Measurements from ENCODE around the gene ATN1.

Gene ATN1

GRCh38 chr12:6909421-6910145, 18.2 kb upstream of the ATN1 start:
- no peak for DNase-seq

DNA sequence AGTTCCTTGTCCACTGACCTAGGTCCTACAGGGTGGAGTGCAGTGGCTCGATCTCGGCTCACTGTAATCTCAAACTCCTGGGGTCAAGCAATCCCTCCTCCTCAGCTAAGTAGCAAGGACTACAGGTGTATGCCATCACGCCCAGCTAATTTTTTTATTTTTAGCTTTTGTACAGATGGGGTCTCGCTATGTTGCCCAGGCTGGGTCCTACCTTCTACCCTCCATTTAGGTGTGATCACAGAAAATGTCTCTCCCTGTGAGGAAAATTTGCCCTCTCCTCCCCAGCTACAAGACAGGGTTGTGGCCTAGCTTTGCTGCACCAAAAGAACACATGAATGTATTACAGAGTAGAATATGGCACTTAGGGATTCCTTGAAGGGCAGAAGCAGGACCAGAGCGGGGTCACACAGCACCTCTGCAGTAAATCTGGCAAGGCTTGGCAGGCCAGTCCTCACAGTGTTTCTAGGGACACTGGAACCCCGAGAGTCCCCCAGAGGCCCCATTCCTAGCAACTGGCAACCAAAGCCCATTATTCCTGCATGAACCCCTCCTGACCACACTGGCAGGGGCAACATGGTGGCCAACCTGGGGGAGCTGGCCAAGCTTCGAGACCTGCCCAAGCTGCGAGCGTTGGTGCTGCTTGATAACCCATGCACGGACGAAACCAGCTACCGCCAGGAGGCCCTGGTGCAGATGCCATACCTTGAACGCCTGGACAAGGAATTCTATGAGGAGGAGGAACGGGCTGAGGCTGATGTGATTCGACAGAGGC, 15.4 kb upstream of the ATN1 start:
- H2AFZ ChIP-seq (ENCODE audit: low read depth, low read length), result no peak overlapping the region
- TF ChIP-seq, protein P1, sequence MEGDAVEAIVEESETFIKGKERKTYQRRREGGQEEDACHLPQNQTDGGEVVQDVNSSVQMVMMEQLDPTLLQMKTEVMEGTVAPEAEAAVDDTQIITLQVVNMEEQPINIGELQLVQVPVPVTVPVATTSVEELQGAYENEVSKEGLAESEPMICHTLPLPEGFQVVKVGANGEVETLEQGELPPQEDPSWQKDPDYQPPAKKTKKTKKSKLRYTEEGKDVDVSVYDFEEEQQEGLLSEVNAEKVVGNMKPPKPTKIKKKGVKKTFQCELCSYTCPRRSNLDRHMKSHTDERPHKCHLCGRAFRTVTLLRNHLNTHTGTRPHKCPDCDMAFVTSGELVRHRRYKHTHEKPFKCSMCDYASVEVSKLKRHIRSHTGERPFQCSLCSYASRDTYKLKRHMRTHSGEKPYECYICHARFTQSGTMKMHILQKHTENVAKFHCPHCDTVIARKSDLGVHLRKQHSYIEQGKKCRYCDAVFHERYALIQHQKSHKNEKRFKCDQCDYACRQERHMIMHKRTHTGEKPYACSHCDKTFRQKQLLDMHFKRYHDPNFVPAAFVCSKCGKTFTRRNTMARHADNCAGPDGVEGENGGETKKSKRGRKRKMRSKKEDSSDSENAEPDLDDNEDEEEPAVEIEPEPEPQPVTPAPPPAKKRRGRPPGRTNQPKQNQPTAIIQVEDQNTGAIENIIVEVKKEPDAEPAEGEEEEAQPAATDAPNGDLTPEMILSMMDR (IDR thresholded peaks at IDR 0.05; ENCODE audit: borderline replicate concordance, extremely low read depth, low read length, poor library complexity, severe bottlenecking), result no peak
- TF ChIP-seq EZH2 (IDR thresholded peaks at IDR 0.05; ENCODE audit: borderline replicate concordance, low read depth, low read length, severe bottlenecking), result no peak
- peaks cover 18% of the 10 kb centered on the region for H3K36me3 ChIP-seq (ENCODE audit: insufficient read depth, low read length)
- no peak overlapping the region for H3K4me3 ChIP-seq (ENCODE audit: low read depth in 1 of 2, low read length in 2 of 2)
- peaks cover 33% of the 10 kb centered on the region for H3K79me2 ChIP-seq (ENCODE audit: insufficient read depth, low read length)
- DNase-seq (no peak), ATAC-seq (ENCODE audit: insufficient read depth, low read depth) (no peak)
- H3K27me3 ChIP-seq (ENCODE audit: insufficient read depth, low read length, poor library complexity), result no peaks in the 10 kb centered on the region
- H3K9me3 ChIP-seq (ENCODE audit: insufficient read depth, low read length, severe bottlenecking), result no peaks in the 10 kb centered on the region
- H3K4me1 ChIP-seq (ENCODE audit: insufficient read depth, low read length), result peaks cover 38% of the 10 kb centered on the region
- H3K4me2 ChIP-seq (ENCODE audit: insufficient read depth, low read length), result no peak overlapping the region
- no peak overlapping the region for H3K27ac ChIP-seq (ENCODE audit: low read length)
- peaks cover 10% of the 10 kb centered on the region for H4K20me1 ChIP-seq (ENCODE audit: insufficient read depth, low read length)
- no peak overlapping the region for H3K9ac ChIP-seq (ENCODE audit: low read depth, low read length)

More at GRCh38 chr12:6909421-6910145, 18.2 kb upstream of the ATN1 start:
- Histone ChIP-seq H3K36me3 (ENCODE audit: insufficient read depth, low read length) (peaks cover 10% of the 10 kb centered on the region), H3K9me3 (ENCODE audit: insufficient read depth, low read length, severe bottlenecking) (no peaks in the 10 kb centered on the region), H3K4me2 (ENCODE audit: insufficient read depth, low read length) (no peak overlapping the region), H3K4me3 (ENCODE audit: low read depth in 1 of 2, low read length in 2 of 2) (no peak overlapping the region), H3K27me3 (ENCODE audit: insufficient read depth, low read length, poor library complexity) (no peaks in the 10 kb centered on the region), H4K20me1 (ENCODE audit: insufficient read depth, low read length) (no peaks in the 10 kb centered on the region), H3K79me2 (ENCODE audit: insufficient read depth, low read length) (peaks cover 9% of the 10 kb centered on the region), H3K27ac (ENCODE audit: low read length) (no peak overlapping the region), H2AFZ (ENCODE audit: low read depth, low read length) (no peak overlapping the region), H3K9ac (ENCODE audit: low read depth, low read length) (no peak overlapping the region), H3K4me1 (ENCODE audit: insufficient read depth, low read length) (peaks cover 26% of the 10 kb centered on the region)
- no peak for ATAC-seq (ENCODE audit: insufficient read depth, low read depth)
- TF ChIP-seq EZH2 (IDR thresholded peaks at IDR 0.05; ENCODE audit: borderline replicate concordance, low read depth, low read length, severe bottlenecking), result no peak
- TF ChIP-seq, protein P1 (IDR thresholded peaks at IDR 0.05; ENCODE audit: borderline replicate concordance, extremely low read depth, low read length, poor library complexity, severe bottlenecking), result no peak

DNA sequence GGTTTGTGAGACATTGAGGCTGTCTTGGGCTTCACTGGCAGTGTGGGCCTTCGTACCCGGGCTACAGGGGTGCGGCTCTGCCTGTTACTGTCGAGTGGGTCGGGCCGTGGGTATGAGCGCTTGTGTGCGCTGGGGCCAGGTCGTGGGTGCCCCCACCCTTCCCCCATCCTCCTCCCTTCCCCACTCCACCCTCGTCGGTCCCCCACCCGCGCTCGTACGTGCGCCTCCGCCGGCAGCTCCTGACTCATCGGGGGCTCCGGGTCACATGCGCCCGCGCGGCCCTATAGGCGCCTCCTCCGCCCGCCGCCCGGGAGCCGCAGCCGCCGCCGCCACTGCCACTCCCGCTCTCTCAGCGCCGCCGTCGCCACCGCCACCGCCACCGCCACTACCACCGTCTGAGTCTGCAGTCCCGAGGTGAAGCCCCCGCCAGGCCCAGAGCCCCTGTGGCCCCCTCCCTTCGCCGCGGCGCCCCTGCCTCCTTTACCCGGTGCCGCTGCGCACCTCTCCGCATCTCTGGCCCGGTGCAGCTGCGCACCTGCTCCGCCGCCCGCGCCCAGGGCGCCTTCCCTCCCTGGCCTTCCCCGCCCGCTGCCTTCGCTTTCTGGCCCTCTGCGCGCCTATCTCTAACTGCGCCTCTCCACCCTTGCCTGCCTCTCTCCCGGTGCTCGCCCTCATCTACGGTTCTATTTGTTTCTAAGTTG, 13.4 kb upstream of the ATN1 start, which contains the start of gene ENO2:
TSS of gene ENO2 (plus strand) at position 335 of the 701 bp plus-strand sequence. CDS start 1,253 bp downstream, outside the sequence.
- ATAC-seq (ENCODE audit: insufficient read depth, low read depth) (peak; percentile 90), DNase-seq (peak; percentile 82)
- Histone ChIP-seq H3K79me2 (ENCODE audit: insufficient read depth, low read length) (peaks cover 33% of the 10 kb centered on the region), H3K27ac (ENCODE audit: low read length) (peak within 1 kb of the TSS; percentile 83), H3K4me1 (ENCODE audit: insufficient read depth, low read length) (peaks cover 38% of the 10 kb centered on the region), H3K4me3 (ENCODE audit: low read depth in 1 of 2, low read length in 2 of 2) (peak within 1 kb of the TSS; percentile 71 to 72), H3K27me3 (ENCODE audit: insufficient read depth, low read length, poor library complexity) (no peaks in the 10 kb centered on the region), H3K36me3 (ENCODE audit: insufficient read depth, low read length) (peaks cover 33% of the 10 kb centered on the region), H2AFZ (ENCODE audit: low read depth, low read length) (peak within 1 kb of the TSS; percentile 83), H3K4me2 (ENCODE audit: insufficient read depth, low read length) (peak within 1 kb of the TSS; percentile 91), H4K20me1 (ENCODE audit: insufficient read depth, low read length) (peaks cover 10% of the 10 kb centered on the region), H3K9me3 (ENCODE audit: insufficient read depth, low read length, severe bottlenecking) (no peaks in the 10 kb centered on the region), H3K9ac (ENCODE audit: low read depth, low read length) (peak within 1 kb of the TSS; percentile 91)
- no peak for TF ChIP-seq EZH2 (IDR thresholded peaks at IDR 0.05; ENCODE audit: borderline replicate concordance, low read depth, low read length, severe bottlenecking)
- TF ChIP-seq, protein P1 (IDR thresholded peaks at IDR 0.05; ENCODE audit: borderline replicate concordance, extremely low read depth, low read length, poor library complexity, severe bottlenecking), result no peak

Measured in DND-41 (cell line).